GM21528 (cell line): ENCODE data around the gene SPPL3.

Experiments
- ATAC-seq: cut with Tn5 transposase; IDR thresholded peaks from one replicate; pipeline ENCODE4 v1.9.1; 2021; ENCODE audit warnings: mild to moderate bottlenecking, moderate library complexity; ENCODE audit not compliant: unreplicated experiment, low FRiP score

Gene SPPL3

DNA sequence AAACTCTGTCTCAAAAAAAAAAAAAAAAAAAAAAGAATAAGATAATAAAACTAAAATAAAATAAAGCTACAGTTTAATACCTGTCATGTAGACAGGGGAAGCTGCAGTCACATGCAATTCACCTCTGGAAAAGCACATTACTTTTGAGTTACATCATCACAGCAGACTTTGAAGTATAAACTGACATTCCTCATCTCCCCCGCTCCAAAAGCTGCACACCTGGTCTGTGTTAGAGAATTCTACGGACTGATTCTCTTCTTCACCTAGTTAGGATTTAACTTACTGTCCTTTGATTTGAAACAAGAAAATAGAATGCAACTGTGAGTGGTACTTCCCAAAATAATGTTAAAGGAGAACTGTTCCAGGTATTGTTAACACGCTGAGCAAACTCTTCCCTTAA is 25.1 kb downstream of the SPPL3 start:
- ATAC-seq = no peak

GRCh38 chr12:120874547-120875245 is 29.5 kb downstream of the SPPL3 start:
- ATAC-seq = no peak

- ATAC-seq = no peak
Observed at GRCh38 chr12:120873226-120873625, 30.9 kb downstream of the SPPL3 start.

DNA sequence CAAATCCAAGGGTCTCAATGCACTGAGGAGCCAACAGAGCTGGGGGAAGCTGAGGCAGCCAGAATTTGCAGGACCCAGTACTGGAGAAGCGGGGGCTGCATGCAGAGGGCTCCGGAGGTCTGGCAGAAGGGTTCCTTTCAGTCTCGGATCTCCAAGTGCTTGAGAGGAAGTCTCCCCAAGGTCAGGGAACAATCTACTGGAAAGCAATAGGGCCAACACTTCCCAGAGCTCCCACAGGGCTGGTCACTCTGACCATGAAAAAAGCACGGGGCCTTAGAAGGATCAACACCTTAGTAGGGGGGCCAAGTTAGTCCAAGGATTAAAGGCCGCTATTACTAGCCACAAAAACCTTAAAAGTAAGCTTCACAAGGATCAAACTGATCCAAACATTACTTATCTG is 31.7 kb downstream of the SPPL3 start:
- no peak for ATAC-seq

DNA sequence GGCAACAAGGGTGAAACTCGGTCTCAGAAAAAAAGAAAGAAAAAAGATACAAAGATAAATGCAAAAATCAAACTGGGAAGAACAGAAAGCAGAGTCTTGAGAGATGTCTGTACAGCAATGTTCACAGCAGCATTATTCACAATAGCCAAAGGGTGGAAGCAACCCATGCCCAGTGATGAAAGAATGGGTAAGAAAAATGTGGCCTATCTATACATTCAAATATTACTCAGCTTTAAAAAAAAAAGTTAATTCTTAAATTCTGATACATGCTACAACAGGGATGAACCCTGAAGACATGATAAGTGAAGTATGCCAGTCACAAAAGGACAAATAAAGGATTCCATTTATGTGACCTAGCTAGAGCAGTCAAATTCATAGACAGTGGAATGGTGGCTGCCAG is 33.7 kb downstream of the SPPL3 start:
- ATAC-seq = no peak

DNA sequence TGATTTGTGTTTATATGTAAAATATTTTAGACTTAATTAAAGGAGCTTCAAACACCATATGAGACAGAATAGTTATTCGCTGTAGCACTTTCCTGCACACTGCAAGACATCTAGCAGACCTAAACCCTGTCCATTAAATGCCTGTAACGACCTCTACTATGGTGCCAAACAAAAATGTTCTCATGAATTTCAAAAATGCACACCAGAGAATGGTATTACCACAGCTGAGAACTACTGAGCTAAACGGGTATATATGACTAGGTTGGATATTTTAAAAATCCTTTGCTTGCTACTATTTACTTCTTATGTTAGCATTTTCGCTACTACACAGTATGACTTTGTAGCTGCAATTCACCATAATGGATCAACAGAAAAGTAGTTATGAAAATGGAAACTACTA is 34.8 kb downstream of the SPPL3 start:
- ATAC-seq = no peak

DNA sequence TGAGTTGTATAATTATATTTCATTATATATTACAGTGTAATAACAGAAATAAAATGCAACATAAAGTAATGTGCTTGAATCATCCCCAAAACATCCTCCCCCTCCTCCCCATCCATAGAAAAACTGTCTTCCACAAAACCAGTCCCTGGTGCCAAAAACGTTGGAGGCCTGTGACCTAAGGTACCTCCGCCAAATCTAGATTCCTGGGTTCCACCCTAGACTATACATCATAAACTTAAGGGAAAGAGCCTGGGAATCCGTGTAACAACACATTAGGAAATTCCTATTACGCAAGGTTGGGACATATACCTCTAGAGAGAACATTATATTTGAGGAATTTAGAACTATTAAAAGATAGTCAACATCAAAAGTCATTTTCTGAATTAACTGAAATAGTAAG is 38.0 kb downstream of the SPPL3 start:
- ATAC-seq = no peak

GRCh38 chr12:120865098-120865497 is 39.1 kb downstream of the SPPL3 start:
- ATAC-seq = no peak

DNA sequence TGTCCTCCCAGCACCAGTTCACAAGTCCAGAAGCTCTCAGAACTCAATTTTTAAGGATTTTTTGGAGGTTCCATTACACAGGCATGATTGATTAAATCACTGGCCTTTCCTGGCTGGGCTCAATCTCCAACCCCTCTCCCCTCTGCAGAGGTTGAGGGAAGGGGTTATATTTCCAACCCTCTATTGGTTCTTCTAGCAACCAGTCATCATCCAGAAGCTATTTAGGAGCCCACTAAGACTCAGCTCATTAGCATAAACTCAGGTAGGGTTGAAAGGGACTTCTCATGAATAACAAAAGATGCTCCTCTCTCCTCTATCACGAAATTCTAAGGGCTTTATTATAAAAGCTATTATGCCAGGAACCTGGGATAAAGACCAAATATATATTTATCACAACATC is 41.5 kb downstream of the SPPL3 start:
- no peak for ATAC-seq

GRCh38 chr12:120861074-120861795 is 42.9 kb downstream of the SPPL3 start:
- no peak for ATAC-seq

DNA sequence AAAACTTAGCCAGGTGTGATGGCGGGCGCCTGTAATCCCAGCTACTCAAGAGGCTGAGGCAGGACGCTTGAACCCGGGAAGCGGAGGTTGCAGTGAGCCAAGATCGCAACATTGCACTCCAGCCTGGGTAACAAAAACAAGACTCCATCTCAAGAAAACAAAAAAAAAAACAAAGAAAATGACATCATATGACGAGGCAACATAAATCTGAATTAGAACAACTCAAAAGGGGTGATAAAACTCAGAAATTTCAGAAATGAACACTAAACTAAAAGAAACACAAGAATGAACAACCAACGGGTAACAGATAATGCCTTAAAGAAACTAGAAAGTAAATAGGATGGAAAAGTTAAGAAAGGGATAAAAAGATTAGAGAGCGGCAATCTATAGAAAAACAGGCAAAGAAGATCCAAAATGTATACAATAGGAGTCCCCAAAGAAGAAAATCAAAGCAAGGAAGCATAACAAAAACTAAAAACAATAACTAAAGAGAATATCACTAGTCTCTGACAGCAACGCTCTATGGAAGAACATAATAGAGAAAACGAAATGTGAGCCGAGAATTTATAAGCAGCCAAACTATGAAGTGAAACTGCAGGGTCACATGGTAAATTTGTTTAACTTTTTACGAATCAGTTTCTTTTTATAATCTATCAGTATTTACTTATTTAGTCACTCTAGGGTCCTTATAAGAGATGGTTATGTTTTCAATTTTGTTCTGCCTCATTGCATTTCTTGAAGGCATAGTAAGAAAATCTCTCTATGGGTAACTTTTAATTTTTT is 45.7 kb downstream of the SPPL3 start:
- no peak for ATAC-seq

GRCh38 chr12:120856980-120857379 is 47.2 kb downstream of the SPPL3 start:
- ATAC-seq = no peak

- ATAC-seq = no peak
Observed at GRCh38 chr12:120855823-120856588, 48.2 kb downstream of the SPPL3 start.

DNA sequence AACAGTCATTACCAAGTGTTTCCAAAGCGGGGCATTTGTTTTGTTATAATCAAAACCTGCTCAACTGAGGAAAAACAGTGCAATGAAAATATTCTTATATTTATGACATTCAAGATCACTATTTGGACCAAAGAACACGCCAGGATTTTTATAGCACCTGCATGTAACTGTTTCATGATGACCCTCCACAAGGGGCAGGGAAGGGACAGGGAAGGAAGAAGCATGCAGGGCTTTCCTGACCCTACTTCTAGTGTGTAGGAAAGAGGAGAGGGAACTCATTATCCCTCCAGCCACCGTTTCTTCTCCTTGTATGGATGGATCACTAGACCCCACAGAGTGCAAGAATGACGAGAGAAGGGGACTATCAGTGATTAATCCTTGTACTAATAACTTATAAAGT is 49.4 kb downstream of the SPPL3 start:
- no peak for ATAC-seq

DNA sequence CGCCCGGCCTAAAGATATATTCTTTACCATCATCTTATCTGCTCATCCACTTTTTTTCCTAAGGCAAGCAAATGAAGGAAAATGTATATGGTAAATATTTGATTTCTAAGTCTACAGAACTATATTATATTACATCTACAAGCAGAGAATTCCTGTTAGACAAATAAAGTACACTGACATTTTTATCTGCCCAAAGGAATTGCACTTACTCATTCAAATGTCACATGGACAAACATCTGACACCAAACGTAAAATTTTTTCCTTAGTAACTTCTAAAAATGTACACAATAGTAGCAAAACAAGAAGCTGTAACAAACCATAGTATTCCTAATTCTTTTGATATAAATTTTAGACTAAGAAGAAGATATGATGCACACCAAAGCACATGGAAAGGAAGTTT is 51.0 kb downstream of the SPPL3 start:
- ATAC-seq = no peak

- ATAC-seq = no peak
Observed at GRCh38 chr12:120851944-120852343, 52.2 kb downstream of the SPPL3 start.

DNA sequence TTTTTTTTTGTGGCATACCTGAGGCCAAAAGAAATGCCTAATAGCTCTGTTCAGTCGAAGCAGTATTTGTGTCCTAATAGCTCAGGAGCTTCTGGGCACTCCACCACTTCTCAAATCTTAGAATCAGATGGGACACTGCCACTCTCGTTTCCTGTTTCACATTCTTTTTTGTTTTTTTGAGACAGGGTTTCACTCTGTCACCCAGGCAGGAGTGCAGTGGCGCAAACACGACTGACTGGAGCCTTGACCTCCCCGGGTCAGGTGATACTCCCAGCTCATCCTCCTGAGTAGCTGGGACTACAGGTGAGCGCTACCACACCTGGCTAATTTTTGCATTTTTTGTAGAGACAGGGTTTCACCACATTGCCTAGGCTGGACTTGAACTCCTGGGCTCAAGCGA is 52.7 kb downstream of the SPPL3 start:
- ATAC-seq = peak; percentile 36

DNA sequence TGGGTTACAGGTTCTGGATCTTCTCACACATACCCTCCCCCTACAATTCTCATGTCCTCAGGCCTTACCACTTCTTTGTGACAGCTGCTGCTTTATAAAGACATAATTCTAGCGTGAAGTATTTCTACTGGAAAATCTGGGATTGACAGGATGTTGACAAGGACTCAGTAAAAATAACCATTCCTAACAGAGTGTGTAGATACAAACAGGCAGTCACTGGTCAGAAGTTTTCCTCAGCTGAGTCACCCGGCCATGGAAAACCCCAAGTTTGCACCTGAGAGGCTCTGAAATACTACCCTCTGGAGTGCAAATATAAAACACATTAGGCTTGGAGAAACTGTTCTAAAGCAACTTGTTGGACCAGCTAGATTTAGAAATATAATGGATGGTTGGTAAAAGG is 54.4 kb downstream of the SPPL3 start:
- no peak for ATAC-seq

- peak; percentile 59 for ATAC-seq
Observed at GRCh38 chr12:120847814-120848213, 56.3 kb downstream of the SPPL3 start.

- ATAC-seq = peak; percentile 10
Observed at GRCh38 chr12:120847392-120847791, 56.8 kb downstream of the SPPL3 start.

GRCh38 chr12:120846721-120847120 is 57.4 kb downstream of the SPPL3 start:
- no peak for ATAC-seq
